PC-3 (cell line): ENCODE measurements around the gene ACIN1. TPM values are rescaled to one million over a fixed set of nuclear protein-coding genes. Genes with fewer than 3 reads are reported as not detected.

Experiments
- ATAC-seq: fragments of 200-7000 bp; cut with Tn5 transposase; 2 replicates; pipeline ENCODE4 v1.9.1; 2020; ENCODE audit warnings: mild to moderate bottlenecking, moderate library complexity
- BruUV-seq: library from RNA; stranded (reverse); fragments of 400-500 nt; replicated peaks from 2 replicates; lab custom pipeline; 2021; lab: Mats Ljungman, UMichigan
- CTCF ChIA-PET: fragments of 300-600 bp; sonication (Branson Sonifier 250); formaldehyde crosslinking; loops from one replicate; lab custom pipeline; 2022; ENCODE audit warnings: antibody characterized with exemption; lab: Charles Lee
- POLR2A ChIA-PET: fragments of 300-600 bp; sonication (Branson Sonifier 250); formaldehyde crosslinking; loops from one replicate; lab custom pipeline; 2022; ENCODE audit warnings: antibody characterized with exemption; ENCODE audit not compliant: unreplicated experiment; lab: Charles Lee
- DNase-seq: peaks from one replicate; pipeline ENCODE4 v3.0.0-alpha.2; 2015
- H2AFZ ChIP-seq: fragments of 300-600 bp; sonication (generic); 2 replicates; pipeline ENCODE4 v1.6.0; 2016; ENCODE audit warnings: antibody characterized with exemption, low read length
- H3F3A ChIP-seq: fragments of 300-600 bp; sonication (generic); one replicate; pipeline ENCODE4 v1.6.0; 2017; ENCODE audit warnings: antibody characterized with exemption, low read length, control low read depth, mild to moderate bottlenecking; ENCODE audit not compliant: unreplicated experiment
- H3K27ac ChIP-seq: fragments of 300-600 bp; sonication (generic); 2 replicates; pipeline ENCODE4 v1.5.1; 2016; ENCODE audit warnings: mild to moderate bottlenecking, low read length
- H3K27me3 ChIP-seq: fragments of 300-600 bp; sonication (generic); 2 replicates; pipeline ENCODE4 v1.6.1; 2016; ENCODE audit warnings: low read length, mixed read lengths
- H3K36me3 ChIP-seq: fragments of 300-600 bp; sonication (generic); 2 replicates; pipeline ENCODE4 v1.6.1; 2016; ENCODE audit warnings: low read depth, mixed run types, low read length, mixed read lengths
- H3K4me1 ChIP-seq: fragments of 300-600 bp; sonication (generic); 2 replicates; pipeline ENCODE4 v1.5.1; 2016; ENCODE audit warnings: low read length; ENCODE audit not compliant: insufficient read depth
- H3K4me2 ChIP-seq: fragments of 300-600 bp; sonication (generic); 2 replicates; pipeline ENCODE4 v1.6.0; 2016; ENCODE audit warnings: low read length
- H3K4me3 ChIP-seq: fragments of 300-600 bp; sonication (generic); 2 replicates; pipeline ENCODE4 v1.5.1; 2016; ENCODE audit warnings: mild to moderate bottlenecking, low read length, mixed read lengths
- H3K79me2 ChIP-seq: fragments of 300-600 bp; sonication (generic); 2 replicates; pipeline ENCODE4 v1.6.1; 2017; ENCODE audit warnings: low read length, mixed read lengths
- H3K9ac ChIP-seq: fragments of 300-600 bp; sonication (generic); 2 replicates; pipeline ENCODE4 v1.6.0; 2016; ENCODE audit warnings: mild to moderate bottlenecking, low read length
- H3K9me2 ChIP-seq: fragments of 300-600 bp; sonication (generic); replicated peaks from 2 replicates; pipeline ENCODE4 v1.6.1; 2016; ENCODE audit warnings: mixed run types, low read length, mixed read lengths
- H3K9me3 ChIP-seq: fragments of 300-600 bp; sonication (generic); 2 replicates; pipeline ENCODE4 v1.6.1; 2016; ENCODE audit warnings: low read length, mixed read lengths
- H4K20me1 ChIP-seq: fragments of 300-600 bp; sonication (generic); 2 replicates; pipeline ENCODE4 v1.6.1; 2016; ENCODE audit warnings: low read length, mixed read lengths
- CTCF ChIP-seq: fragments of 300-600 bp; sonication (generic); conservative IDR thresholded peaks from 2 replicates; pipeline ENCODE4 v1.5.1; 2017; ENCODE audit warnings: antibody characterized with exemption, low read depth, mild to moderate bottlenecking, low read length
- EZH2 ChIP-seq: fragments of 300-600 bp; sonication (generic); IDR thresholded peaks from one replicate; pipeline ENCODE4 v1.6.1; 2017; ENCODE audit warnings: antibody characterized with exemption, mild to moderate bottlenecking, low read length; ENCODE audit not compliant: unreplicated experiment
- EZH2phosphoT487 ChIP-seq: fragments of 300-600 bp; sonication (generic); IDR thresholded peaks from 2 replicates; pipeline ENCODE4 v1.6.1; 2018; ENCODE audit warnings: mild to moderate bottlenecking, antibody characterized with exemption, low read length, borderline replicate concordance
- intact Hi-C: fragments of 100-400 bp; cut with micrococcal nuclease; formaldehyde crosslinking; loops from 2 replicates; pipeline ENCODE4 v1.9.0; 2023
- total RNA-seq: library from RNA; depleted of rRNA; stranded (reverse); fragments of >200 nt; gene quantifications from 2 replicates; pipeline ENCODE4 v1.2.3, GENCODE V29; 2014

ACIN1 gene
- total RNA-seq, 1 experiment from 2014 or later = 112 TPM

GRCh38 chr14:23066855-23067744 is 27.8 kb downstream of the ACIN1 start:
- Histone ChIP-seq H3K4me2 (no peak overlapping the region), H4K20me1 (peaks cover 32% of the 10 kb centered on the region), H3K4me1 (peaks cover 52% of the 10 kb centered on the region), H3K9me2 (no peaks in the 10 kb centered on the region), H3K79me2 (peaks cover 61% of the 10 kb centered on the region), H3K27me3 (no peaks in the 10 kb centered on the region), H3K9ac (no peak overlapping the region), H3F3A (peaks cover 10% of the 10 kb centered on the region), H3K36me3 (peaks cover 64% of the 10 kb centered on the region), H3K9me3 (no peaks in the 10 kb centered on the region), H3K27ac (no peak overlapping the region), H2AFZ (no peak overlapping the region), H3K4me3 (no peak overlapping the region)
- TF ChIP-seq EZH2phosphoT487 = no peak
- CTCF ChIA-PET = no interaction called here
- no TSS peak for BruUV-seq
- no peak for DNase-seq
- intact Hi-C loops = no loop called here
- POLR2A ChIA-PET = interaction anchor here (0.7 kb wide), 1 partner anchor 22 kb away, joined by 7 read pairs; no protein-coding TSS in a partner anchor
- no peak for ATAC-seq

- no peak overlapping the region for H3K4me3 ChIP-seq
- H3K9me3 ChIP-seq = no peaks in the 10 kb centered on the region
- no peak overlapping the region for H3K4me2 ChIP-seq
- ATAC-seq (no peak), DNase-seq (no peak)
- H3F3A ChIP-seq = peaks cover 7% of the 10 kb centered on the region
- H3K27ac ChIP-seq = no peak overlapping the region
- H3K79me2 ChIP-seq = peaks cover 58% of the 10 kb centered on the region
- ChIA-PET POLR2A (interaction anchor here (0.7 kb wide), 1 partner anchor 22 kb away, joined by 7 read pairs; no protein-coding TSS in a partner anchor), CTCF (no interaction called here)
- H4K20me1 ChIP-seq = peaks cover 32% of the 10 kb centered on the region
- H3K9me2 ChIP-seq = no peaks in the 10 kb centered on the region
- H2AFZ ChIP-seq = no peak overlapping the region
- H3K27me3 ChIP-seq = no peaks in the 10 kb centered on the region
- peaks cover 65% of the 10 kb centered on the region for H3K36me3 ChIP-seq
- no peak for TF ChIP-seq EZH2
- TF ChIP-seq CTCF = no peak
- TF ChIP-seq EZH2phosphoT487 = no peak
- intact Hi-C loops = no loop called here
- peaks cover 49% of the 10 kb centered on the region for H3K4me1 ChIP-seq
- BruUV-seq = no TSS peak
- H3K9ac ChIP-seq = no peak overlapping the region
These were observed 28.6 kb downstream of the ACIN1 start for GRCh38 chr14:23066368-23066767.

- intact Hi-C loops = loop anchor here (5.0 kb wide), 1 partner anchor 506 kb away; no protein-coding TSS in a partner anchor
- Histone ChIP-seq H3K9me2 (no peaks in the 10 kb centered on the region), H3K9ac (no peak overlapping the region), H3K27ac (no peak overlapping the region), H4K20me1 (peaks cover 26% of the 10 kb centered on the region), H3K79me2 (peaks cover 34% of the 10 kb centered on the region), H3K4me1 (peaks cover 32% of the 10 kb centered on the region), H3F3A (peaks cover 14% of the 10 kb centered on the region), H3K36me3 (peaks cover 73% of the 10 kb centered on the region), H3K27me3 (no peaks in the 10 kb centered on the region), H3K4me3 (no peak overlapping the region), H3K9me3 (no peaks in the 10 kb centered on the region), H2AFZ (no peak overlapping the region), H3K4me2 (no peak overlapping the region)
- CTCF ChIA-PET = interaction anchor here (1.7 to 2.0 kb wide), 2 partner anchors 8 to 77 kb away, joined by 4 to 7 read pairs; no protein-coding TSS in a partner anchor
- no peak for ATAC-seq
- no peak for DNase-seq
- no TSS peak for BruUV-seq
- POLR2A ChIA-PET = no interaction called here
- no peak for TF ChIP-seq EZH2phosphoT487
- TF ChIP-seq CTCF = no peak
- no peak for TF ChIP-seq EZH2
These were observed 31.3 kb downstream of the ACIN1 start for GRCh38 chr14:23063601-23064000.
